Keratinocyte (primary cell): ENCODE data around the gene OGFRL1. TPM values are rescaled to one million over a fixed set of nuclear protein-coding genes. Genes with fewer than 3 reads are reported as not detected.

Source experiments
- DNase-seq: peaks from one replicate; pipeline ENCODE4 v3.0.0-alpha.2; 2011; ENCODE audit warnings: low read depth, missing footprints, low spot score
- FAIRE-seq: peaks from 2 replicates; lab custom pipeline; 2011; peaks lifted over from hg19 to GRCh38; lab: Jason Lieb, UNC
- H2AFZ ChIP-seq: 2 replicates; pipeline ENCODE4 v1.6.0; 2012; ENCODE audit warnings: low read length, control low read depth, inconsistent platforms; ENCODE audit not compliant: control insufficient read depth
- H3K27ac ChIP-seq: 2 replicates; pipeline ENCODE4 v1.5.1; 2011; ENCODE audit warnings: low read length; ENCODE audit not compliant: control insufficient read depth, insufficient read depth
- H3K27me3 ChIP-seq: 3 replicates; pipeline ENCODE4 v1.6.0; 2011; ENCODE audit warnings: low read length; ENCODE audit not compliant: control insufficient read depth, insufficient read depth; ENCODE audit errors: extremely low read depth
- H3K36me3 ChIP-seq, 2 experiments: 2 replicates in 1 of 2; 3 replicates in 1 of 2; pipeline ENCODE4 v1.5.1; 2011; ENCODE audit warnings: low read length in 2 of 2, mild to moderate bottlenecking in 1 of 2; ENCODE audit not compliant: control insufficient read depth in 2 of 2, insufficient read depth in 2 of 2; ENCODE audit errors: extremely low read depth in 1 of 2
- H3K4me1 ChIP-seq: 3 replicates; pipeline ENCODE4 v1.5.1; 2011; ENCODE audit warnings: low read length; ENCODE audit not compliant: control insufficient read depth, insufficient read depth; ENCODE audit errors: extremely low read depth
- H3K4me2 ChIP-seq: 3 replicates; pipeline ENCODE4 v1.6.0; 2011; ENCODE audit warnings: low read depth, low read length; ENCODE audit not compliant: control insufficient read depth, insufficient read depth; ENCODE audit errors: extremely low read depth
- H3K4me3 ChIP-seq, 3 experiments: fragments of 200-600 bp in 1 of 3; sonication (generic) in 1 of 3; 2 replicates in 2 of 3; 3 replicates in 1 of 3; pipeline ENCODE4 v1.5.1; 2011 to 2016; ENCODE audit warnings: low read length in 3 of 3, mild to moderate bottlenecking in 3 of 3, control low read depth in 2 of 3, inconsistent platforms in 1 of 3, low read depth in 1 of 3, mixed read lengths in 1 of 3, mixed run types in 1 of 3, moderate library complexity in 1 of 3; ENCODE audit not compliant: control insufficient read depth in 2 of 3, insufficient read depth in 2 of 3; ENCODE audit errors: extremely low read depth in 1 of 3
- H3K79me2 ChIP-seq: 2 replicates; pipeline ENCODE4 v1.6.0; 2012; ENCODE audit warnings: low read length; ENCODE audit not compliant: control insufficient read depth, insufficient read depth
- H3K9ac ChIP-seq: 3 replicates; pipeline ENCODE4 v1.6.0; 2011; ENCODE audit warnings: low read length; ENCODE audit not compliant: control insufficient read depth, insufficient read depth; ENCODE audit errors: extremely low read depth
- H3K9me1 ChIP-seq: 3 replicates; pipeline ENCODE4 v1.6.0; 2011; ENCODE audit warnings: low read length; ENCODE audit not compliant: control insufficient read depth, insufficient read depth; ENCODE audit errors: extremely low read depth
- H3K9me3 ChIP-seq: 2 replicates; pipeline ENCODE4 v1.5.1; 2012; ENCODE audit warnings: low read depth, low read length; ENCODE audit not compliant: control insufficient read depth
- H4K20me1 ChIP-seq: 3 replicates; pipeline ENCODE4 v1.6.0; 2011; ENCODE audit warnings: low read length; ENCODE audit not compliant: control insufficient read depth, insufficient read depth; ENCODE audit errors: extremely low read depth
- EZH2 ChIP-seq: IDR thresholded peaks from one replicate; pipeline ENCODE4 v1.6.1; 2012; ENCODE audit warnings: inconsistent platforms, mild to moderate bottlenecking, low read length, moderate library complexity
- dilution Hi-C: fragments of 300-500 bp; cut with MboI; formaldehyde crosslinking; loops from one replicate; pipeline ENCODE4 v1.7.0; 2020; ENCODE audit warnings: low sequenced_read_pairs; ENCODE audit not compliant: extremely low pct_ligation_motif_present
- polyA plus RNA-seq, 5 experiments: library from polyadenylated mRNA; depleted of rRNA in 3 of 5; stranded (reverse) in 3 of 5; stranded (forward) in 1 of 5; unstranded in 1 of 5; fragments of >200 nt; gene quantifications; 1 replicate in 1 of 5; 2 replicates in 3 of 5; 3 replicates in 1 of 5; pipeline versions ENCODE4 v1.2.1 to v1.2.3, GENCODE V29; 2011 to 2012; ENCODE audit warnings: missing spikeins in 2 of 5, low read depth in 1 of 5, low replicate concordance in 1 of 5
- TF ChIP-seq, protein P1 (sequence below), 3 experiments: IDR thresholded peaks in 1 of 3; conservative IDR thresholded peaks in 1 of 3; optimal IDR thresholded peaks in 1 of 3; 2 replicates in 2 of 3; 3 replicates in 1 of 3; pipeline versions ENCODE3 to v1.5.1; 2011; ENCODE audit warnings: low read length in 3 of 3, mild to moderate bottlenecking in 3 of 3, moderate library complexity in 2 of 3, control low read depth in 1 of 3, inconsistent platforms in 1 of 3; ENCODE audit not compliant: insufficient read depth in 2 of 3; ENCODE audit errors: extremely low read depth in 1 of 3

Gene OGFRL1
- polyA plus RNA-seq, 1 donor (not counting 4 experiments of a cell fraction or from before 2014, with no cell fraction given): 9.3 TPM

DNA sequence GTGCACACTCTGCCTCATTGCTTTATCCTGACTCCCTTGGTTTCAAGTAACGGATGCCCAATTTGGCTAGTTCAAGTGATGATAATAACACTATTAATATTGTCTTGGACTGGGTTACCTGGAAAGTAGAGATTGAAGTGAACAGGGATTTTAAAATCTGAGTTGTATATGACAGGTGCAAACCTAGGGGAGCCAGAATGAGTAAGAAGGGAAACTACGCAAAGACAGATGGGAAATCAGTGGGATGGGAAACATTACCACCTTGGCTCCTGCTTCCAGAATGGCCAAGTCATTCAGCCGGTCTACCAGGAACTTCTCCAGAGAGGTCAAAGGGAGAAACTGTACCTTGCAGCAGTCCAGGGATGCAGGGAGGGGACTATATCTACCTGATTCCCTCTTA is 41.9 kb downstream of the OGFRL1 start:
- Histone ChIP-seq H4K20me1 (no peaks in the 10 kb centered on the region), H3K4me2 (no peak overlapping the region), H3K9me3 (no peaks in the 10 kb centered on the region), H2AFZ (no peak overlapping the region), H3K36me3 (no peaks in the 10 kb centered on the region), H3K4me1 (peaks cover 4% of the 10 kb centered on the region), H3K9ac (no peak overlapping the region), H3K79me2 (no peaks in the 10 kb centered on the region), H3K9me1 (no peaks in the 10 kb centered on the region), H3K27ac (no peak overlapping the region), H3K4me3 (no peak overlapping the region), H3K27me3 (no peaks in the 10 kb centered on the region)
- DNase-seq (no peak), FAIRE-seq (no peak)
- TF ChIP-seq, protein P1, sequence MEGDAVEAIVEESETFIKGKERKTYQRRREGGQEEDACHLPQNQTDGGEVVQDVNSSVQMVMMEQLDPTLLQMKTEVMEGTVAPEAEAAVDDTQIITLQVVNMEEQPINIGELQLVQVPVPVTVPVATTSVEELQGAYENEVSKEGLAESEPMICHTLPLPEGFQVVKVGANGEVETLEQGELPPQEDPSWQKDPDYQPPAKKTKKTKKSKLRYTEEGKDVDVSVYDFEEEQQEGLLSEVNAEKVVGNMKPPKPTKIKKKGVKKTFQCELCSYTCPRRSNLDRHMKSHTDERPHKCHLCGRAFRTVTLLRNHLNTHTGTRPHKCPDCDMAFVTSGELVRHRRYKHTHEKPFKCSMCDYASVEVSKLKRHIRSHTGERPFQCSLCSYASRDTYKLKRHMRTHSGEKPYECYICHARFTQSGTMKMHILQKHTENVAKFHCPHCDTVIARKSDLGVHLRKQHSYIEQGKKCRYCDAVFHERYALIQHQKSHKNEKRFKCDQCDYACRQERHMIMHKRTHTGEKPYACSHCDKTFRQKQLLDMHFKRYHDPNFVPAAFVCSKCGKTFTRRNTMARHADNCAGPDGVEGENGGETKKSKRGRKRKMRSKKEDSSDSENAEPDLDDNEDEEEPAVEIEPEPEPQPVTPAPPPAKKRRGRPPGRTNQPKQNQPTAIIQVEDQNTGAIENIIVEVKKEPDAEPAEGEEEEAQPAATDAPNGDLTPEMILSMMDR (optimal IDR thresholded peaks at IDR 0.05 in 1 of 3, IDR thresholded peaks at IDR 0.05 in 1 of 3, conservative IDR thresholded peaks at IDR 0.05 in 1 of 3; ENCODE audit: extremely low read depth in 1 of 3, insufficient read depth in 2 of 3, low read length in 3 of 3): no peak
- no peak for TF ChIP-seq EZH2
- dilution Hi-C loops: no loop called here

- TF ChIP-seq EZH2: no peak
- TF ChIP-seq, protein P1 (optimal IDR thresholded peaks at IDR 0.05 in 1 of 3, IDR thresholded peaks at IDR 0.05 in 1 of 3, conservative IDR thresholded peaks at IDR 0.05 in 1 of 3; ENCODE audit: extremely low read depth in 1 of 3, insufficient read depth in 2 of 3, low read length in 3 of 3): no peak
- dilution Hi-C loops: no loop called here
- no peak for FAIRE-seq
Observed at GRCh38 chr6:71332012-71332411, 43.4 kb downstream of the OGFRL1 start.

More at GRCh38 chr6:71332012-71332411, 43.4 kb downstream of the OGFRL1 start:
- Histone ChIP-seq H3K4me1 (peaks cover 4% of the 10 kb centered on the region), H2AFZ (no peak overlapping the region), H3K36me3 (no peaks in the 10 kb centered on the region), H3K4me2 (no peak overlapping the region), H3K4me3 (no peak overlapping the region), H3K79me2 (no peaks in the 10 kb centered on the region), H3K9ac (no peak overlapping the region), H3K9me1 (no peaks in the 10 kb centered on the region), H3K27ac (no peak overlapping the region), H3K27me3 (no peaks in the 10 kb centered on the region), H4K20me1 (no peaks in the 10 kb centered on the region), H3K9me3 (no peaks in the 10 kb centered on the region)
- no peak for DNase-seq
